ENCODE data around the gene PARP6.

DNA sequence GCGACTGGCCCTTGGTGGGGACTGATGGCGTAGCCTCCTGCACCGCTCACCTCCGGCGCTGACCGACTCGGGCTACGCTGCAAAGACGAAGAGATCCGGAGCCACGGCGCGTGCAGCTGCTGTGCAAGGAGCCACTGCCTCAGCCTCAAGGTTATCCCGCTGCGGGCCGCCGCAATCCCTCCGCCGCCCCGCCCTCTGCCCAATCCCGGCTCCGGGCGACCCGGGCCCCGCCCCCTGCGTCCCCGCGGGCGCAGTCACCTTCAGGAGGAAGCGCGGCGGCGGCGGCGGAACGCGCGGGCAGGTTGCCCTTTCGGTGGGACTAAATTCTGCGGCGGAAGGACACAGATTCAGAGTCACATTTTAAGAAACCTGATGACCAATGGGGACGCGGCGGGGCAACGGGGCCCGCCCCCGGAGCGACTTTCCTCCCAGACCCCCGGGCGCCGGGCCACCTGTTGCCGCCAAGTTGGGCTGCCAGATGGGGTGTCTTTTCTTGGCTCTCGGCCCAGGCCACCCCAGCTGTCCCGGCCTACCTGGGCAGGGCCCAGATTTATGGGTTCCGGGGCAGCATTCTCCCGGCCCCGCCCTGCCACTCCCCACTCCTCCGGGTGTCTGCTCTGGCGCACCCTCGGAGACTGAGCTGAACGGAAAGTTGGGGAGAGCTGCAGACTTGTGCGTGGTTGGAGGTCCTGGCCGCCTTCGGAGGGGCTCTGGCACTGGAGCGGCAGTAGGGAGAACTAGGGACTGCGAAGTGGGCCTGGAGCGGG, 41.1 kb downstream of the PARP6 start, which contains the start of gene PKM:
- TF ChIP-seq, protein P1, sequence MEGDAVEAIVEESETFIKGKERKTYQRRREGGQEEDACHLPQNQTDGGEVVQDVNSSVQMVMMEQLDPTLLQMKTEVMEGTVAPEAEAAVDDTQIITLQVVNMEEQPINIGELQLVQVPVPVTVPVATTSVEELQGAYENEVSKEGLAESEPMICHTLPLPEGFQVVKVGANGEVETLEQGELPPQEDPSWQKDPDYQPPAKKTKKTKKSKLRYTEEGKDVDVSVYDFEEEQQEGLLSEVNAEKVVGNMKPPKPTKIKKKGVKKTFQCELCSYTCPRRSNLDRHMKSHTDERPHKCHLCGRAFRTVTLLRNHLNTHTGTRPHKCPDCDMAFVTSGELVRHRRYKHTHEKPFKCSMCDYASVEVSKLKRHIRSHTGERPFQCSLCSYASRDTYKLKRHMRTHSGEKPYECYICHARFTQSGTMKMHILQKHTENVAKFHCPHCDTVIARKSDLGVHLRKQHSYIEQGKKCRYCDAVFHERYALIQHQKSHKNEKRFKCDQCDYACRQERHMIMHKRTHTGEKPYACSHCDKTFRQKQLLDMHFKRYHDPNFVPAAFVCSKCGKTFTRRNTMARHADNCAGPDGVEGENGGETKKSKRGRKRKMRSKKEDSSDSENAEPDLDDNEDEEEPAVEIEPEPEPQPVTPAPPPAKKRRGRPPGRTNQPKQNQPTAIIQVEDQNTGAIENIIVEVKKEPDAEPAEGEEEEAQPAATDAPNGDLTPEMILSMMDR (optimal IDR thresholded peaks at IDR 0.05 in 1 of 3, IDR thresholded peaks at IDR 0.05 in 1 of 3, conservative IDR thresholded peaks at IDR 0.05 in 1 of 3; ENCODE audit: extremely low read depth in 1 of 3, insufficient read depth in 2 of 3, low read length in 3 of 3) = no peak
- TF ChIP-seq EZH2 (IDR thresholded peaks at IDR 0.05; ENCODE audit: low read length) = no peak

All from keratinocyte (primary cell).